SK-N-SH (cell line): ENCODE measurements around the gene CCDC6. TPM values are rescaled to one million over a fixed set of nuclear protein-coding genes. Genes with fewer than 3 reads are reported as not detected.

Source experiments
- CTCF ChIA-PET: fragments of 300-600, 350-600 bp; formaldehyde crosslinking; extraction: SDS; loops from one replicate; lab custom pipeline; 2021; lab: Yijun Ruan, JAX
- POLR2A ChIA-PET: fragments of 350-600 bp; sonication (Branson Sonifier 250); formaldehyde crosslinking; extraction: SDS; loops from one replicate; lab custom pipeline; 2020; ENCODE audit warnings: antibody characterized with exemption, inconsistent platforms; lab: Yijun Ruan, JAX
- DNase-seq: peaks from one replicate; pipeline ENCODE4 v3.0.0; 2012
- H2AFZ ChIP-seq: fragments of 200-600 bp; sonication (generic); 2 replicates; pipeline ENCODE4 v1.8.1; 2016; ENCODE audit warnings: antibody characterized with exemption, mild to moderate bottlenecking, low read depth
- H3F3A ChIP-seq: fragments of 200-600 bp; sonication (generic); replicated peaks from 2 replicates; pipeline ENCODE3; 2016; ENCODE audit warnings: antibody characterized with exemption, mild to moderate bottlenecking; ENCODE audit not compliant: insufficient read depth
- H3K27ac ChIP-seq, 2 experiments: fragments of 200-500 bp in 1 of 2; fragments of 200-600 bp in 1 of 2; sonication (Bioruptor generic) in 1 of 2; sonication (generic), shearing (Covaris generic) in 1 of 2; 2 replicates each; pipeline versions ENCODE4 v1.5.1 to v1.6.1; 2014 to 2016; ENCODE audit warnings: low read depth in 2 of 2, inconsistent platforms in 1 of 2, low read length in 1 of 2, mild to moderate bottlenecking in 1 of 2, mixed read lengths in 1 of 2
- H3K27me3 ChIP-seq: fragments of 200-600 bp; sonication (generic), shearing (Covaris generic); 2 replicates; pipeline ENCODE4 v1.6.1; 2016; ENCODE audit warnings: mixed run types; ENCODE audit not compliant: insufficient read depth
- H3K36me3 ChIP-seq, 2 experiments: fragments of 200-500 bp in 1 of 2; fragments of 200-600 bp in 1 of 2; sonication (Bioruptor generic) in 1 of 2; sonication (generic) in 1 of 2; replicated peaks in 1 of 2; 2 replicates each; pipeline versions ENCODE3 to v1.5.1; 2014 to 2016; ENCODE audit warnings: low read length in 1 of 2, mild to moderate bottlenecking in 1 of 2; ENCODE audit not compliant: insufficient read depth in 2 of 2, control insufficient read depth in 1 of 2
- H3K4me1 ChIP-seq, 2 experiments: fragments of 200-500 bp in 1 of 2; fragments of 200-600 bp in 1 of 2; sonication (Bioruptor generic) in 1 of 2; sonication (generic), shearing (Covaris generic) in 1 of 2; 2 replicates each; pipeline versions ENCODE4 v1.5.1 to v1.6.1; 2014 to 2016; ENCODE audit warnings: low read depth in 1 of 2, low read length in 1 of 2, mixed run types in 1 of 2; ENCODE audit not compliant: insufficient read depth in 2 of 2, control insufficient read depth in 1 of 2
- H3K4me2 ChIP-seq: fragments of 200-600 bp; sonication (generic), shearing (Covaris generic); 2 replicates; pipeline ENCODE4 v1.6.1; 2017; ENCODE audit warnings: mixed run types
- H3K4me3 ChIP-seq, 2 experiments: fragments of 200-500 bp in 1 of 2; fragments of 200-600 bp in 1 of 2; sonication (Bioruptor generic) in 1 of 2; sonication (generic), shearing (Covaris generic) in 1 of 2; 2 replicates each; pipeline versions ENCODE4 v1.5.1 to v1.8.1; 2014 to 2016; ENCODE audit warnings: low read depth in 2 of 2, inconsistent platforms in 1 of 2, low read length in 1 of 2, mild to moderate bottlenecking in 1 of 2, mixed read lengths in 1 of 2, moderate library complexity in 1 of 2
- H3K79me2 ChIP-seq: fragments of 200-600 bp; sonication (generic); 2 replicates; pipeline ENCODE4 v1.8.1; 2017; ENCODE audit warnings: mild to moderate bottlenecking; ENCODE audit not compliant: insufficient read depth
- H3K9ac ChIP-seq: fragments of 200-600 bp; sonication (generic); 2 replicates; pipeline ENCODE4 v1.6.1; 2017; ENCODE audit warnings: mixed run types
- H3K9me2 ChIP-seq: fragments of 200-600 bp; sonication (generic); 2 replicates; pipeline ENCODE4 v1.6.1; 2017; ENCODE audit warnings: mixed run types
- H3K9me3 ChIP-seq: fragments of 200-600 bp; sonication (generic); 2 replicates; pipeline ENCODE4 v1.6.1; 2017; ENCODE audit warnings: mixed run types, mild to moderate bottlenecking, moderate library complexity
- H4K20me1 ChIP-seq: fragments of 200-600 bp; sonication (generic); 2 replicates; pipeline ENCODE4 v1.6.1; 2017; ENCODE audit warnings: mild to moderate bottlenecking, mixed run types; ENCODE audit not compliant: insufficient read depth
- EP300 ChIP-seq, 2 experiments: IDR thresholded peaks; 2 replicates each; pipeline versions ENCODE4 v1.4.0 to v1.6.1; 2012; ENCODE audit warnings: borderline replicate concordance in 1 of 2, low read depth in 1 of 2, low read length in 1 of 2
- FOSL2 ChIP-seq: IDR thresholded peaks from 2 replicates; pipeline ENCODE4 v1.4.0; 2012; ENCODE audit warnings: low read depth, mild to moderate bottlenecking, moderate library complexity, borderline replicate concordance
- FOXJ3 ChIP-seq: sonication (generic); formaldehyde crosslinking; IDR thresholded peaks from 2 replicates; pipeline ENCODE4 v1.5.1; 2020; ENCODE audit warnings: mild to moderate bottlenecking, missing genetic modification reagents
- IRF3 ChIP-seq: fragments of 150-350 bp; IDR thresholded peaks from 2 replicates; pipeline ENCODE4 v1.6.1; 2016; ENCODE audit warnings: mild to moderate bottlenecking, low read depth, low read length
- JUND ChIP-seq: IDR thresholded peaks from 2 replicates; pipeline ENCODE4 v1.4.0; 2012
- MXI1 ChIP-seq: IDR thresholded peaks from 2 replicates; pipeline ENCODE4 v1.6.1; 2012; ENCODE audit warnings: mild to moderate bottlenecking, low read depth, low read length, improper control_type of control experiment
- NFIC ChIP-seq: IDR thresholded peaks from 2 replicates; pipeline ENCODE4 v1.4.0; 2012; ENCODE audit warnings: borderline replicate concordance
- POLR2AphosphoS5 ChIP-seq: IDR thresholded peaks from 2 replicates; pipeline ENCODE4 v1.6.1; 2012; ENCODE audit warnings: low read depth, low read length
- RAD21 ChIP-seq: IDR thresholded peaks from 2 replicates; pipeline ENCODE4 v1.6.1; 2012; ENCODE audit warnings: mild to moderate bottlenecking, low read length
- RCOR1 ChIP-seq: fragments of 150-350 bp; IDR thresholded peaks from 2 replicates; pipeline ENCODE4 v1.6.1; 2017; ENCODE audit warnings: antibody characterized with exemption, low read length
- RXRA ChIP-seq: IDR thresholded peaks from 2 replicates; pipeline ENCODE4 v1.4.0; 2012; ENCODE audit warnings: low read depth, mild to moderate bottlenecking, borderline replicate concordance
- SMC3 ChIP-seq: IDR thresholded peaks from 2 replicates; pipeline ENCODE4 v1.6.1; 2012; ENCODE audit warnings: low read depth, low read length, improper control_type of control experiment
- USF1 ChIP-seq: IDR thresholded peaks from 2 replicates; pipeline ENCODE4 v1.4.0; 2012; ENCODE audit warnings: low read depth, borderline replicate concordance
- YY1 ChIP-seq: IDR thresholded peaks from 2 replicates; pipeline ENCODE4 v1.4.0; 2012; ENCODE audit warnings: low read depth, mild to moderate bottlenecking
- WGBS: methylation state at CpG from one replicate; pipeline ENCODE4 v1.1.6; 2017; ENCODE audit warnings: low lambda C conversion rate; 5-methylcytosine and 5-hydroxymethylcytosine counted together
- polyA plus RNA-seq, 3 experiments: library from polyadenylated mRNA; depleted of rRNA; stranded (reverse); fragments of >200 nt; gene quantifications; 2 replicates each; pipeline ENCODE4 v1.2.3, GENCODE V29; 2012
- TF ChIP-seq, protein P1 (sequence below): fragments of 150-350 bp; IDR thresholded peaks from 2 replicates; pipeline ENCODE4 v1.6.1; 2017; ENCODE audit warnings: antibody characterized with exemption, low read length, low read depth, borderline replicate concordance
- TF ChIP-seq, protein P2 (sequence below): IDR thresholded peaks from 2 replicates; pipeline ENCODE4; 2012
- TF ChIP-seq, protein P3 (sequence below): IDR thresholded peaks from 2 replicates; pipeline ENCODE4 v1.4.0; 2012; ENCODE audit warnings: low read depth

The CCDC6 gene
- polyA plus RNA-seq, 1 of the 3 experiments (the other 2 are of a cell fraction) = 10.8 TPM

GRCh38 chr10:59762505-59762904, 143.9 kb downstream of the CCDC6 start:
- Histone ChIP-seq H3K9me2 (no peaks in the 10 kb centered on the region), H3K79me2 (no peaks in the 10 kb centered on the region), H2AFZ (no peak overlapping the region), H3K27me3 (no peaks in the 10 kb centered on the region), H3K4me3 (no peak overlapping the region), H3K9ac (no peak overlapping the region), H3K9me3 (no peaks in the 10 kb centered on the region), H3K4me1 (no peaks in the 10 kb centered on the region), H4K20me1 (no peaks in the 10 kb centered on the region), H3K4me2 (no peak overlapping the region), H3K36me3 (no peaks in the 10 kb centered on the region), H3K27ac (no peak overlapping the region), H3F3A (no peaks in the 10 kb centered on the region)
- CTCF ChIA-PET = no interaction called here
- WGBS = 9% methylated on average over 2 of the region's 2 CpGs
- no peak for DNase-seq
- POLR2A ChIA-PET = no interaction called here
- TF ChIP-seq, protein P1, sequence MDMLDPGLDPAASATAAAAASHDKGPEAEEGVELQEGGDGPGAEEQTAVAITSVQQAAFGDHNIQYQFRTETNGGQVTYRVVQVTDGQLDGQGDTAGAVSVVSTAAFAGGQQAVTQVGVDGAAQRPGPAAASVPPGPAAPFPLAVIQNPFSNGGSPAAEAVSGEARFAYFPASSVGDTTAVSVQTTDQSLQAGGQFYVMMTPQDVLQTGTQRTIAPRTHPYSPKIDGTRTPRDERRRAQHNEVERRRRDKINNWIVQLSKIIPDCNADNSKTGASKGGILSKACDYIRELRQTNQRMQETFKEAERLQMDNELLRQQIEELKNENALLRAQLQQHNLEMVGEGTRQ = no peak
- no peak for TF ChIP-seq POLR2AphosphoS5
- TF ChIP-seq, protein P2, sequence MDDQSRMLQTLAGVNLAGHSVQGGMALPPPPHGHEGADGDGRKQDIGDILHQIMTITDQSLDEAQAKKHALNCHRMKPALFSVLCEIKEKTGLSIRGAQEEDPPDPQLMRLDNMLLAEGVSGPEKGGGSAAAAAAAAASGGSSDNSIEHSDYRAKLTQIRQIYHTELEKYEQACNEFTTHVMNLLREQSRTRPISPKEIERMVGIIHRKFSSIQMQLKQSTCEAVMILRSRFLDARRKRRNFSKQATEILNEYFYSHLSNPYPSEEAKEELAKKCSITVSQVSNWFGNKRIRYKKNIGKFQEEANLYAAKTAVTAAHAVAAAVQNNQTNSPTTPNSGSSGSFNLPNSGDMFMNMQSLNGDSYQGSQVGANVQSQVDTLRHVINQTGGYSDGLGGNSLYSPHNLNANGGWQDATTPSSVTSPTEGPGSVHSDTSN = no peak
- TF ChIP-seq JUND = no peak
- TF ChIP-seq EP300 (IDR thresholded peaks at IDR 0.05; ENCODE audit: borderline replicate concordance in 1 of 2, low read depth in 1 of 2, low read length in 1 of 2) = no peak
- no peak for TF ChIP-seq NFIC
- no peak for TF ChIP-seq YY1
- no peak for TF ChIP-seq IRF3
- no peak for TF ChIP-seq MXI1
- TF ChIP-seq SMC3 = no peak
- no peak for TF ChIP-seq FOXJ3
- no peak for TF ChIP-seq USF1
- no peak for TF ChIP-seq RAD21

DNA sequence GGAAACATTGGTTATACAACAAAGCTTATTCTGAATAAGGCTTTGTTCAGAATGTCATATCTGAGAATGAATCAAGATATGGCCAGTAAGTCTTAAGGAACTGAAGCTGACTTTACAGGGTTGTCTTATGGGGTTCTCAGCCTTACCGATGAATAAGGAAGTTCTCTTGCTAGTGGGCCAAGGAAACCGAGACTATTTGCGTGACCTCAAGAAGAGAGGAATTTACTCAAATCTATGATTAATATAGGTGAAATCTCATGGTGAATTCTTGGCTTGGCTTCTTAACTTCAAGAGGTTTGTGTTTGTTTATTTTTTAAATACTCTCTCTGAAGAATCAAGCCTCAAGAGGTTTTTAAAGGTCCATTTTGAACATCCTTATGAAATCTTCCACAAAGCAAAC, 148.4 kb downstream of the CCDC6 start:
- H4K20me1 ChIP-seq = no peaks in the 10 kb centered on the region
- H2AFZ ChIP-seq = no peak overlapping the region
- H3K4me1 ChIP-seq = no peaks in the 10 kb centered on the region
- H3K79me2 ChIP-seq = no peaks in the 10 kb centered on the region
- POLR2A ChIA-PET = no interaction called here
- H3K4me2 ChIP-seq = no peak overlapping the region
- no peak overlapping the region for H3K4me3 ChIP-seq
- CTCF ChIA-PET = interaction anchor here (0.7 to 0.9 kb wide), 2 partner anchors 51 to 132 kb away, joined by 3 read pairs; no protein-coding TSS in a partner anchor
- no peak overlapping the region for H3K27ac ChIP-seq
- H3F3A ChIP-seq = no peaks in the 10 kb centered on the region
- no peak for TF ChIP-seq RAD21
- no peak for TF ChIP-seq YY1
- TF ChIP-seq FOXJ3 = no peak
- TF ChIP-seq JUND = no peak
- no peak for TF ChIP-seq RXRA
- TF ChIP-seq RCOR1 = no peak
- TF ChIP-seq, protein P3, sequence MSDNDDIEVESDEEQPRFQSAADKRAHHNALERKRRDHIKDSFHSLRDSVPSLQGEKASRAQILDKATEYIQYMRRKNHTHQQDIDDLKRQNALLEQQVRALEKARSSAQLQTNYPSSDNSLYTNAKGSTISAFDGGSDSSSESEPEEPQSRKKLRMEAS = no peak
- TF ChIP-seq FOSL2 = no peak
- no peak for TF ChIP-seq NFIC
- WGBS = 78% methylated on average over 3 of the region's 3 CpGs
- H3K9me2 ChIP-seq = no peaks in the 10 kb centered on the region
- no peaks in the 10 kb centered on the region for H3K36me3 ChIP-seq
- H3K9ac ChIP-seq = no peak overlapping the region
- H3K9me3 ChIP-seq = no peaks in the 10 kb centered on the region
- no peaks in the 10 kb centered on the region for H3K27me3 ChIP-seq
- DNase-seq = no peak
